Osteoblast (primary cell): ENCODE data around the gene TCF25. TPM values are rescaled to one million over a fixed set of nuclear protein-coding genes. Genes with fewer than 3 reads are reported as not detected.

Experiments used
- DNase-seq: peaks from one replicate; pipeline ENCODE4 v3.0.0; 2011; ENCODE audit warnings: low spot score, mixed read lengths; ENCODE audit not compliant: insufficient read length; ENCODE audit errors: missing footprints
- H2AFZ ChIP-seq: 2 replicates; pipeline ENCODE4 v1.6.0; 2011; ENCODE audit warnings: mild to moderate bottlenecking, low read length
- H3K27ac ChIP-seq: 2 replicates; pipeline ENCODE4 v1.5.1; 2011; ENCODE audit warnings: mild to moderate bottlenecking, low read depth, low read length, moderate library complexity
- H3K27me3 ChIP-seq: 2 replicates; pipeline ENCODE4 v1.6.0; 2012; ENCODE audit warnings: mild to moderate bottlenecking, control low read depth, inconsistent platforms, low read length, moderate library complexity; ENCODE audit not compliant: insufficient read depth
- H3K36me3 ChIP-seq: 2 replicates; pipeline ENCODE4 v1.5.1; 2011; ENCODE audit warnings: mild to moderate bottlenecking, low read length, control low read depth, moderate library complexity; ENCODE audit not compliant: insufficient read depth
- H3K4me1 ChIP-seq: 2 replicates; pipeline ENCODE4 v1.5.1; 2011; ENCODE audit warnings: mild to moderate bottlenecking, low read length, control low read depth, moderate library complexity; ENCODE audit not compliant: insufficient read depth
- H3K4me2 ChIP-seq: 2 replicates; pipeline ENCODE4 v1.6.0; 2011; ENCODE audit warnings: mild to moderate bottlenecking, low read length; ENCODE audit not compliant: insufficient read depth
- H3K4me3 ChIP-seq: fragments of 200-600 bp; sonication (generic); 3 replicates; pipeline ENCODE4 v1.5.1; 2012; ENCODE audit warnings: mild to moderate bottlenecking, low read length, inconsistent platforms; ENCODE audit not compliant: insufficient read depth
- H3K79me2 ChIP-seq: 2 replicates; pipeline ENCODE4 v1.6.0; 2012; ENCODE audit warnings: mild to moderate bottlenecking, low read length, control low read depth, inconsistent platforms; ENCODE audit not compliant: insufficient read depth
- H3K9me3 ChIP-seq: 2 replicates; pipeline ENCODE4 v1.5.1; 2011; ENCODE audit warnings: low read depth, low read length, control low read depth
- H4K20me1 ChIP-seq: 2 replicates; pipeline ENCODE4 v1.6.0; 2012; ENCODE audit warnings: mild to moderate bottlenecking, low read length, control low read depth; ENCODE audit not compliant: insufficient read depth
- CTCF ChIP-seq: IDR thresholded peaks from 2 replicates; pipeline ENCODE4 v1.5.1; 2011; ENCODE audit warnings: mild to moderate bottlenecking, low read depth, low read length, moderate library complexity; ENCODE audit errors: extremely low read depth
- total RNA-seq: library from RNA; depleted of rRNA; stranded (reverse); fragments of >200 nt; gene quantifications from 2 replicates; pipeline ENCODE4 v1.2.3, GENCODE V29; 2012

The TCF25 gene
- total RNA-seq, 1 donor: 230 TPM

GRCh38 chr16:89843409-89844350 is 29.7 kb upstream of the TCF25 start:
- Histone ChIP-seq H4K20me1 (no peaks in the 10 kb centered on the region), H3K27me3 (no peaks in the 10 kb centered on the region), H3K27ac (no peak overlapping the region), H2AFZ (no peak overlapping the region), H3K36me3 (no peaks in the 10 kb centered on the region), H3K4me3 (no peak overlapping the region), H3K4me2 (no peak overlapping the region), H3K79me2 (no peaks in the 10 kb centered on the region), H3K4me1 (no peaks in the 10 kb centered on the region), H3K9me3 (no peaks in the 10 kb centered on the region)
- no peak for TF ChIP-seq CTCF
- DNase-seq: no peak

- no peak for TF ChIP-seq CTCF
- Histone ChIP-seq H3K4me1 (no peaks in the 10 kb centered on the region), H3K27ac (no peak overlapping the region), H3K36me3 (no peaks in the 10 kb centered on the region), H3K9me3 (no peaks in the 10 kb centered on the region), H3K27me3 (no peaks in the 10 kb centered on the region), H4K20me1 (no peaks in the 10 kb centered on the region), H2AFZ (no peak overlapping the region), H3K4me2 (no peak overlapping the region), H3K79me2 (no peaks in the 10 kb centered on the region), H3K4me3 (no peak overlapping the region)
- DNase-seq: no peak
Measured at GRCh38 chr16:89844739-89845339, 28.6 kb upstream of the TCF25 start.

GRCh38 chr16:89845417-89845816 is 28.0 kb upstream of the TCF25 start:
- H4K20me1 ChIP-seq: no peaks in the 10 kb centered on the region
- H3K9me3 ChIP-seq: no peaks in the 10 kb centered on the region
- no peak overlapping the region for H3K4me2 ChIP-seq
- no peaks in the 10 kb centered on the region for H3K27me3 ChIP-seq
- H3K4me3 ChIP-seq: no peak overlapping the region
- no peak overlapping the region for H2AFZ ChIP-seq
- no peak for DNase-seq
- H3K79me2 ChIP-seq: no peaks in the 10 kb centered on the region
- no peak overlapping the region for H3K27ac ChIP-seq
- no peaks in the 10 kb centered on the region for H3K36me3 ChIP-seq
- TF ChIP-seq CTCF: no peak
- H3K4me1 ChIP-seq: no peaks in the 10 kb centered on the region
